Tibial nerve (tissue), 3 donors: ENCODE results near the gene GRID1.

Experiments
- CTCF ChIP-seq, 5 experiments: fragments of 200-600 bp in 3 of 5; fragments of 450-650 bp in 2 of 5; sonication (generic) in 3 of 5; IDR thresholded peaks; one replicate each; pipeline ENCODE4 v1.5.1; 2016 to 2019; ENCODE audit warnings: antibody characterized with exemption in 5 of 5, mild to moderate bottlenecking in 3 of 5, moderate library complexity in 2 of 5
- POLR2A ChIP-seq, 2 donors: fragments of 450-650 bp; IDR thresholded peaks; one replicate each; pipeline ENCODE4 v1.6.1; 2017; ENCODE audit warnings: antibody characterized with exemption in 2 of 2, mild to moderate bottlenecking in 2 of 2, moderate library complexity in 2 of 2

- TF ChIP-seq POLR2A (IDR thresholded peaks at IDR 0.05): no peak
- TF ChIP-seq CTCF (IDR thresholded peaks at IDR 0.05): no peak
These were observed 21.6 kb upstream of the GRID1 start for GRCh38 chr10:86388119-86388704.
